A673 (cell line): ENCODE data around the gene TTLL1. TPM values are rescaled to one million over a fixed set of nuclear protein-coding genes. Genes with fewer than 3 reads are reported as not detected.

ENCODE experiments used
- BruUV-seq: library from RNA; stranded (reverse); fragments of 400-500 nt; replicated peaks from 2 replicates; lab custom pipeline; 2021; lab: Mats Ljungman, UMichigan
- CTCF ChIA-PET: fragments of 300-600 bp; sonication (Branson Sonifier 250); formaldehyde crosslinking; loops from one replicate; lab custom pipeline; 2022; ENCODE audit warnings: antibody characterized with exemption; lab: Charles Lee
- POLR2A ChIA-PET: fragments of 300-600 bp; sonication (Branson Sonifier 250); formaldehyde crosslinking; loops from one replicate; lab custom pipeline; 2022; ENCODE audit warnings: antibody characterized with exemption; ENCODE audit not compliant: low non-redundant PET; lab: Charles Lee
- DNase-seq: peaks from one replicate; pipeline ENCODE4 v3.0.0-alpha.2; 2015; ENCODE audit warnings: low spot score
- H3K27ac ChIP-seq: fragments of 200-600 bp; sonication (generic); 2 replicates; pipeline ENCODE4 v1.5.1; 2016; ENCODE audit warnings: mixed run types, low read depth, mild to moderate bottlenecking, mixed read lengths, antibody characterized with exemption, low read length; ENCODE audit not compliant: poor library complexity, severe bottlenecking
- H3K27me3 ChIP-seq: fragments of 200-600 bp; sonication (generic); replicated peaks from 2 replicates; pipeline ENCODE4 v1.6.1; 2017; ENCODE audit warnings: mixed run types, low read depth, mild to moderate bottlenecking, mixed read lengths, antibody characterized with exemption, low read length; ENCODE audit not compliant: insufficient read depth, poor library complexity
- H3K36me3 ChIP-seq: fragments of 200-600 bp; sonication (generic); 2 replicates; pipeline ENCODE4 v1.6.1; 2016; ENCODE audit warnings: mixed run types, mild to moderate bottlenecking, mixed read lengths, antibody characterized with exemption, low read length; ENCODE audit not compliant: insufficient read depth, poor library complexity, severe bottlenecking
- H3K4me1 ChIP-seq: fragments of 200-600 bp; sonication (generic); 2 replicates; pipeline ENCODE4 v1.6.1; 2017; ENCODE audit warnings: mixed run types, mild to moderate bottlenecking, mixed read lengths, antibody characterized with exemption, low read length; ENCODE audit not compliant: insufficient read depth, poor library complexity, severe bottlenecking
- H3K4me3 ChIP-seq: fragments of 200-600 bp; sonication (generic); 2 replicates; pipeline ENCODE4 v1.5.1; 2016; ENCODE audit warnings: low read depth, mixed run types, mild to moderate bottlenecking, mixed read lengths, low read length; ENCODE audit not compliant: poor library complexity, severe bottlenecking
- H3K9me3 ChIP-seq: fragments of 200-600 bp; sonication (generic); 2 replicates; pipeline ENCODE4 v1.6.1; 2016; ENCODE audit warnings: mixed run types, low read depth, mild to moderate bottlenecking, mixed read lengths, antibody characterized with exemption, low read length; ENCODE audit not compliant: poor library complexity, severe bottlenecking
- EZH2 ChIP-seq: fragments of 200-600 bp; sonication (generic); IDR thresholded peaks from 2 replicates; pipeline ENCODE4 v1.6.1; 2017; ENCODE audit warnings: borderline replicate concordance, low read depth, mild to moderate bottlenecking, mixed read lengths, antibody characterized with exemption, low read length; ENCODE audit not compliant: poor library complexity, severe bottlenecking
- intact Hi-C: fragments of 100-400 bp; cut with micrococcal nuclease; formaldehyde crosslinking; loops from one replicate; pipeline ENCODE4 v1.10.0; 2022; ENCODE audit not compliant: unreplicated experiment
- total RNA-seq: library from RNA; stranded (reverse); gene quantifications from 2 replicates; pipeline ENCODE4 v1.2.3, GENCODE V29; 2021
- TF ChIP-seq, protein P1 (sequence below): fragments of 300-800, 200-600 bp; sonication (generic); conservative IDR thresholded peaks from 2 replicates; pipeline ENCODE4 v1.5.1; 2017; ENCODE audit warnings: low read depth, mild to moderate bottlenecking, antibody characterized with exemption, low read length, moderate library complexity, mixed read lengths

Gene TTLL1
- total RNA-seq, 1 experiment from 2014 or later: 6.4 TPM

DNA sequence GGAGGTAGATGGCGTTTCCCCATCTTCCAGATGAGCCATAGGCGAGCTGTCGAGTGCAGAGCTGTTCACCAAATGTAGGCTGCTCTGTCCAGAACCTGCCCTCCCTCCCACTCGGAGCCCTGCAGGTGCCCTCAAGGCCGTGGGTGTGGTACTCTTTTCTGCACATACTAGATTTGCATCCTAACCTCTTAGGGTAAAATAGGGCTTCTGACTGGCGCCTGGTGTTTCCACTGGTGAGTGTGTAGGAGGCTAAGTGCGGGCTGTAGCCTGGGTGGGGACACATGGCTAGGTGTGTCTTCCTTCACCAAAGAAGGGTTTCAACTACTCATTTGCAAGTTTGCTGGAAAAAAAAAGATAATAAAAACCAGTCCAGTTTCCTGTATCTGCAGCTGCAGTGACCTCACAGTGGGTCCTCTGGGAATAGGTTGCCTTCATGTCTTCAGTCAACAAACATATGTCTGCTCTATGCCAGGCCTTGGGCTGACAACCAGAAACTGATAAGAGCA is 29.8 kb upstream of the TTLL1 start:
- CTCF ChIA-PET: no interaction called here
- Histone ChIP-seq H3K9me3 (no peaks in the 10 kb centered on the region), H3K27ac (no peak overlapping the region), H3K4me1 (no peaks in the 10 kb centered on the region), H3K4me3 (no peak overlapping the region), H3K27me3 (no peaks in the 10 kb centered on the region), H3K36me3 (no peaks in the 10 kb centered on the region)
- POLR2A ChIA-PET: interaction anchor here (0.6 kb wide), 1 partner anchor 16 kb away, joined by 3 read pairs; no protein-coding TSS in a partner anchor
- TF ChIP-seq, protein P1, sequence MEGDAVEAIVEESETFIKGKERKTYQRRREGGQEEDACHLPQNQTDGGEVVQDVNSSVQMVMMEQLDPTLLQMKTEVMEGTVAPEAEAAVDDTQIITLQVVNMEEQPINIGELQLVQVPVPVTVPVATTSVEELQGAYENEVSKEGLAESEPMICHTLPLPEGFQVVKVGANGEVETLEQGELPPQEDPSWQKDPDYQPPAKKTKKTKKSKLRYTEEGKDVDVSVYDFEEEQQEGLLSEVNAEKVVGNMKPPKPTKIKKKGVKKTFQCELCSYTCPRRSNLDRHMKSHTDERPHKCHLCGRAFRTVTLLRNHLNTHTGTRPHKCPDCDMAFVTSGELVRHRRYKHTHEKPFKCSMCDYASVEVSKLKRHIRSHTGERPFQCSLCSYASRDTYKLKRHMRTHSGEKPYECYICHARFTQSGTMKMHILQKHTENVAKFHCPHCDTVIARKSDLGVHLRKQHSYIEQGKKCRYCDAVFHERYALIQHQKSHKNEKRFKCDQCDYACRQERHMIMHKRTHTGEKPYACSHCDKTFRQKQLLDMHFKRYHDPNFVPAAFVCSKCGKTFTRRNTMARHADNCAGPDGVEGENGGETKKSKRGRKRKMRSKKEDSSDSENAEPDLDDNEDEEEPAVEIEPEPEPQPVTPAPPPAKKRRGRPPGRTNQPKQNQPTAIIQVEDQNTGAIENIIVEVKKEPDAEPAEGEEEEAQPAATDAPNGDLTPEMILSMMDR: no peak
- no peak for TF ChIP-seq EZH2
- intact Hi-C loops: no loop called here
- DNase-seq: no peak
- no TSS peak for BruUV-seq

DNA sequence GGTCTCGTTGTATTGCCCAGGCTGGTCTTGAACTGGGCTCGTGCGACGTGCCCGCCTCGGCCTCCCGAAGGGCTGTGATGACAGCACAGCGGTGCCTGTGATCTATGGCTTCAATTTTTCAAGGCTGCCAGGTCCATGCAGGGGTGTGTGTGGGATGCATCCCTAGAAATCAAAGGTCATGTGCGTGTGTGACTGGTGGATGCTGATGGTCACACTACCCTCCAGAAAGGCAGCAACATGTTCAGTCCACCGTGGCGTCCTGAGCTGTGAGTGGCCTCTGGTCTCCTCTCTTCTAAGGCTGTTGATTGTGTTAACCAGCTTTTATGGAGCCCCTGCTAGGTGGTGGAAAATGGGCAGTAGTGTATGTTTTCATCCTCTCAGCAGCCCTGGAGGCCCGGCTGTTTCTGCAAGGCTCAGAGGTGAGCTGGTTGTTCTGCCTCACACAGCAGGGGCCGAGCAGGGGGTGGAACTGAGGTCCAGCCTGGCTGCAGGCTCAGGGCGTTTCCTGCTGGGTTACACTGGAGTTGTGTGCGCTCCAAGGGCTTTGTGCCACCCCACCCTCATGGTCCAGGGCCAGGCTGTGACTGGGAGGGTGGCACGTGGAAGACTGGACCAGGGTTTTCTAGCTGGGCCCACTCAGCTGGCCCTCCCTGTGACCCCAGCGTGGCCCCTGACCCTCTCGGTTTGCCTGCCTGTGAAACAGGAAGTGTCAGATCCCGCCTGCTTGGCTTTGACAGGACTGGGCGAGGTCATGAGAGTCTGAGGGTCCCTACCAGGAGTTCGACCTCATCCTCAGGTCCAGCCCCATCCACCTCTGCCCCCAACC is 29.0 kb upstream of the TTLL1 start:
- no peak overlapping the region for H3K4me3 ChIP-seq
- intact Hi-C loops: no loop called here
- TF ChIP-seq, protein P1: no peak
- no TSS peak for BruUV-seq
- no peaks in the 10 kb centered on the region for H3K36me3 ChIP-seq
- no peaks in the 10 kb centered on the region for H3K9me3 ChIP-seq
- CTCF ChIA-PET: no interaction called here
- DNase-seq: no peak
- H3K27ac ChIP-seq: no peak overlapping the region
- no peaks in the 10 kb centered on the region for H3K27me3 ChIP-seq
- peaks cover 7% of the 10 kb centered on the region for H3K4me1 ChIP-seq
- POLR2A ChIA-PET: interaction anchor here (0.6 kb wide), 1 partner anchor 15 kb away, joined by 3 read pairs; no protein-coding TSS in a partner anchor

DNA sequence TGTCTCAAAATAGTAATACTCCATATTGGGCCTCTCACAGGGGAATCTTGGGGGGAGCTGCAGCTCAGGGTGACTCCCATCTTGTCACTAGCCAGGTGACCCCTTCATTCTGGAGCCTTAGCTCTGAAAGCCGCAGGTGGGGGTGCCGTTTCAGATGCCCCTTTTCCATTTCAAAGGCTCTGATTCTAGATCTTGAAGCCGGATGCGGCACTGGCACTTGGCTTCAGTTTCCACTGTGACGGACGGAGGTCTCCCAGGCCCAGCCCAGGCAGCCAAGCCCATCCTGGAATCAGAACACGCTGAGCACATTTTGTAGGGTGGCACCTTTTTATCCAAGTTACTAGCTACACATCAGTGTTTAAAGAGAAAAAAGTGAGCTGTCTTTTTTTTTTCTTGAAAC is 27.7 kb upstream of the TTLL1 start:
- POLR2A ChIA-PET: no interaction called here
- TF ChIP-seq EZH2: no peak
- TF ChIP-seq, protein P1: no peak
- CTCF ChIA-PET: no interaction called here
- intact Hi-C loops: no loop called here
- DNase-seq: no peak
- BruUV-seq: no TSS peak
- H3K27ac ChIP-seq: no peak overlapping the region
- H3K9me3 ChIP-seq: no peaks in the 10 kb centered on the region
- H3K4me1 ChIP-seq: peaks cover 11% of the 10 kb centered on the region
- no peak overlapping the region for H3K4me3 ChIP-seq
- no peaks in the 10 kb centered on the region for H3K36me3 ChIP-seq
- no peaks in the 10 kb centered on the region for H3K27me3 ChIP-seq
